Measurements from ENCODE around the gene SLC25A3.

GRCh38 chr12:98618952-98619351 is 25.5 kb downstream of the SLC25A3 start:
- no peak for TF ChIP-seq CTCF (IDR thresholded peaks at IDR 0.05; ENCODE audit: low read depth, low read length, missing input control)
- TF ChIP-seq FOXA1 (IDR thresholded peaks at IDR 0.05), result no peak
- TF ChIP-seq ZBTB33 (IDR thresholded peaks at IDR 0.05), result no peak
- TF ChIP-seq SP1 (IDR thresholded peaks at IDR 0.05), result no peak
- no peak for TF ChIP-seq TAF1 (conservative IDR thresholded peaks at IDR 0.05)
- TF ChIP-seq JUND (IDR thresholded peaks at IDR 0.05), result no peak
- TF ChIP-seq RAD21 (IDR thresholded peaks at IDR 0.05), result no peak
- no peak for TF ChIP-seq MAX (IDR thresholded peaks at IDR 0.05)
- TF ChIP-seq ATF3 (IDR thresholded peaks at IDR 0.05), result no peak
- no peak for TF ChIP-seq EGR1 (IDR thresholded peaks at IDR 0.05; ENCODE audit: low read depth in 2 of 2)
- no peak for TF ChIP-seq GABPA (IDR thresholded peaks at IDR 0.05 in 1 of 2, conservative IDR thresholded peaks at IDR 0.05 in 1 of 2)
- no peak for TF ChIP-seq NR2F2 (IDR thresholded peaks at IDR 0.05)
- no peak for TF ChIP-seq YY1 (IDR thresholded peaks at IDR 0.05)

All from liver (tissue), 3 donors.